Trophoblast cell (in vitro differentiated cells and primary cell): ENCODE measurements around the gene RPLP2.

Experiments used
- DNase-seq, 2 donors: peaks; one replicate each; pipeline ENCODE4 v3.0.0-alpha.2; 2016
- H2AFZ ChIP-seq: 2 replicates; pipeline ENCODE4 v1.6.1; 2013; ENCODE audit warnings: low read length, moderate library complexity, mild to moderate bottlenecking; ENCODE audit not compliant: insufficient read depth, poor library complexity
- H2AK5ac ChIP-seq: 2 replicates; pipeline ENCODE4 v1.6.1; 2013; ENCODE audit warnings: mild to moderate bottlenecking, low read length
- H2BK120ac ChIP-seq: 2 replicates; pipeline ENCODE4 v1.6.1; 2013; ENCODE audit warnings: low read length, mild to moderate bottlenecking, moderate library complexity; ENCODE audit not compliant: insufficient read depth, poor library complexity
- H2BK12ac ChIP-seq: 2 replicates; pipeline ENCODE4 v1.6.1; 2013; ENCODE audit warnings: mild to moderate bottlenecking, low read length, moderate library complexity
- H2BK5ac ChIP-seq: 2 replicates; pipeline ENCODE4 v1.6.1; 2013; ENCODE audit warnings: low read length, low read depth, moderate library complexity, mild to moderate bottlenecking; ENCODE audit not compliant: poor library complexity
- H3K14ac ChIP-seq: 2 replicates; pipeline ENCODE4 v1.6.1; 2013; ENCODE audit warnings: mild to moderate bottlenecking, low read length
- H3K18ac ChIP-seq: 2 replicates; pipeline ENCODE4 v1.6.1; 2013; ENCODE audit warnings: mild to moderate bottlenecking, low read length
- H3K23ac ChIP-seq: 2 replicates; pipeline ENCODE4 v1.6.1; 2013; ENCODE audit warnings: low read length
- H3K27ac ChIP-seq: 2 replicates; pipeline ENCODE4 v1.5.1; 2013; ENCODE audit warnings: low read depth, mild to moderate bottlenecking, inconsistent platforms, low read length, moderate library complexity
- H3K27me3 ChIP-seq: 2 replicates; pipeline ENCODE4 v1.6.1; 2013; ENCODE audit warnings: inconsistent platforms, mild to moderate bottlenecking, low read length, moderate library complexity; ENCODE audit not compliant: insufficient read depth
- H3K36me3 ChIP-seq, 2 experiments: 1 replicate in 1 of 2; 2 replicates in 1 of 2; pipeline ENCODE4 v1.6.1; 2013; ENCODE audit warnings: low read length in 2 of 2, mild to moderate bottlenecking in 2 of 2, moderate library complexity in 1 of 2; ENCODE audit not compliant: insufficient read depth in 2 of 2, control insufficient read depth in 1 of 2
- H3K4ac ChIP-seq: 2 replicates; pipeline ENCODE4 v1.6.1; 2013; ENCODE audit warnings: low read depth, mild to moderate bottlenecking, low read length, moderate library complexity
- H3K4me1 ChIP-seq, 2 experiments: 1 replicate in 1 of 2; 2 replicates in 1 of 2; pipeline ENCODE4 v1.6.1; 2013; ENCODE audit warnings: low read length in 2 of 2, mild to moderate bottlenecking in 2 of 2, moderate library complexity in 1 of 2; ENCODE audit not compliant: insufficient read depth in 2 of 2, control insufficient read depth in 1 of 2
- H3K4me2 ChIP-seq: 2 replicates; pipeline ENCODE4 v1.6.1; 2013; ENCODE audit warnings: inconsistent platforms, mild to moderate bottlenecking, low read length, moderate library complexity
- H3K4me3 ChIP-seq: 2 replicates; pipeline ENCODE4 v1.5.1; 2013; ENCODE audit warnings: mild to moderate bottlenecking, low read depth, low read length, inconsistent platforms
- H3K79me1 ChIP-seq: one replicate; pipeline ENCODE4 v1.6.1; 2013; ENCODE audit warnings: low read length
- H3K79me2 ChIP-seq: 2 replicates; pipeline ENCODE4 v1.6.1; 2013; ENCODE audit warnings: low read length, mild to moderate bottlenecking; ENCODE audit not compliant: control insufficient read depth, insufficient read depth, poor library complexity
- H3K9ac ChIP-seq: 2 replicates; pipeline ENCODE4 v1.6.1; 2013; ENCODE audit warnings: mild to moderate bottlenecking, low read length
- H3K9me3 ChIP-seq: 2 replicates; pipeline ENCODE4 v1.6.1; 2013; ENCODE audit warnings: low read depth, mild to moderate bottlenecking, control low read depth, inconsistent platforms, low read length; ENCODE audit not compliant: insufficient read depth
- H4K12ac ChIP-seq: 2 replicates; pipeline ENCODE4 v1.6.1; 2013; ENCODE audit warnings: low read depth, mild to moderate bottlenecking, low read length, moderate library complexity
- H4K8ac ChIP-seq: 2 replicates; pipeline ENCODE4 v1.6.1; 2013; ENCODE audit warnings: low read depth, mild to moderate bottlenecking, low read length, moderate library complexity
- H4K91ac ChIP-seq: one replicate; pipeline ENCODE4 v1.6.1; 2013; ENCODE audit warnings: low read depth, mild to moderate bottlenecking, low read length, moderate library complexity
- WGBS: extraction: QIAGEN DNeasy Blood & Tissue Kit; methylation state at CpG from one replicate; pipeline ENCODE4 v1.1.7; 2013; ENCODE audit warnings: missing lambda C conversion rate; ENCODE audit not compliant: insufficient read length, insufficient coverage; ENCODE audit errors: extremely low coverage; 5-methylcytosine and 5-hydroxymethylcytosine counted together

The RPLP2 gene

DNA sequence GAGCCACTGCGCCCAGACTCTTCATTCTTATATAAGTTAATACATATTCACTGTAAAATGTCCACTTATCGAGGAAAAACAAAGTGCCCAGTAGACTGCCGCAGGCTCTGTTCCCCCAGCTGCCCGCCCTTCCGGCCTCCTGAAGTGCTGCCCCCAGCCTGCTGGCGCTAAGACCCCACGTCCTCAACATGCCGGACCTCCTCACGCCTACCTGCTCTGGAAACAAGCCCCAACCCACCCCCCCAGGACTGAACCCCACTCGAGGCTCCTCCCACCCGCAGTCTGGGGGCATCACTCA is 33.6 kb upstream of the RPLP2 start:
- Histone ChIP-seq H3K23ac (no peak overlapping the region), H3K36me3 (peaks cover 37 to 39% of the 10 kb centered on the region in 2 experiments), H3K18ac (no peak overlapping the region), H3K4me1 (peaks cover 17 to 32% of the 10 kb centered on the region in 2 experiments), H3K9me3 (no peaks in the 10 kb centered on the region), H2AK5ac (no peak overlapping the region), H3K9ac (no peak overlapping the region), H3K4ac (peak overlapping the region; percentile 93), H4K8ac (no peak overlapping the region), H4K91ac (peak overlapping the region; percentile 82), H2BK120ac (no peak overlapping the region), H2BK5ac (no peak overlapping the region), H3K27me3 (no peaks in the 10 kb centered on the region), H3K14ac (peak overlapping the region; percentile 75), H3K4me3 (peak overlapping the region; percentile 91), H3K79me2 (peaks cover 20% of the 10 kb centered on the region), H4K12ac (no peak overlapping the region), H3K79me1 (peaks cover 11% of the 10 kb centered on the region), H3K27ac (no peak overlapping the region), H2BK12ac (no peak overlapping the region), H2AFZ (peak overlapping the region; percentile 50), H3K4me2 (peak overlapping the region; percentile 82)
- WGBS = no CpG with 5 or more reads among the region's 11 CpGs
- DNase-seq = no peak

DNA sequence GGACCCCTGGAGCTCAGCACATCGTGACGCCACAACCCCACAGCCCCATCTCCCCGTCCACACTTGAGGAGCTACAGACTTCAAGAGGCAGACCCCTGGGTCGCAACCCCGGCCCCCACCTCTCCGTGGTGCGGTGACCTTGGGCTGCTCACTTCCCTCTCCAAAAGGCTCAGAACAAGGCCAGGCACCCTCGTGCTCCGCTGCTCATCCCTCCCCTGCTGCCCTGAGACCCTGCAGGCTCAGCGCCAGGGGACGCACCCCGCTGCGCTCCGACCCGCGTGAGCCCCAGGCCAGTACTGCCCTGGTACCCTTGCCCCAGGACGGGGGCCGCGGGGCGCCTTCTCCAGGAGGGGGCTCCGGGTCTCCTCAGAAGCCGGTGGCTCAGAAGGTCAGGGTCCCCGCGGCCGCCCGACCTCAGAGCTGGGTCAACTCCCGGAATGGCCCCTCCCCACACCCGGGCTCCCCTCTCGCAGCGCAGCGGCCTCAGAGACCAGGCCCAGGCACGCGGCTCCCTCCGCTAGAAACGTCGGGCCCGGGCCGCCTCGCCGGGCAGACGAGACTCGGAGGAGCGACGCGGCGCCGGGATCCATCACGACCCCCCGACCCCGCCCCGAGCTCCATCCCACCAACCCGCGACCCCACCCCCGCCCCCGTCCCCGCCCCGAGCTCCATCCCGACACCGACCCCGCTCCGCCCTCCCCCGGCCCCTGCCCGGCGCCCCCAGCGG is 33.0 kb upstream of the RPLP2 start:
- H3K14ac ChIP-seq = peak overlapping the region; percentile 75
- peak overlapping the region; percentile 82 for H4K91ac ChIP-seq
- peak in 1 of 2 donors; percentile 39 for DNase-seq
- peak overlapping the region; percentile 91 for H3K4me3 ChIP-seq
- peak overlapping the region; percentile 89 for H3K27ac ChIP-seq
- H2AFZ ChIP-seq = peak overlapping the region; percentile 50
- H4K8ac ChIP-seq = peak overlapping the region; percentile 52
- H4K12ac ChIP-seq = peak overlapping the region; percentile 73
- no peaks in the 10 kb centered on the region for H3K9me3 ChIP-seq
- H2BK5ac ChIP-seq = peak overlapping the region; percentile 87
- peaks cover 17 to 31% of the 10 kb centered on the region in 2 experiments for H3K4me1 ChIP-seq
- H3K4me2 ChIP-seq = peak overlapping the region; percentile 82
- H2AK5ac ChIP-seq = peak overlapping the region; percentile 98
- peak overlapping the region; percentile 88 for H2BK120ac ChIP-seq
- peaks cover 20% of the 10 kb centered on the region for H3K79me2 ChIP-seq
- no peaks in the 10 kb centered on the region for H3K27me3 ChIP-seq
- peak overlapping the region; percentile 84 for H3K18ac ChIP-seq
- peaks cover 11% of the 10 kb centered on the region for H3K79me1 ChIP-seq
- H3K36me3 ChIP-seq = peaks cover 32 to 34% of the 10 kb centered on the region in 2 experiments
- H3K23ac ChIP-seq = no peak overlapping the region
- no CpG with 5 or more reads among the region's 65 CpGs for WGBS
- H3K4ac ChIP-seq = peak overlapping the region; percentile 93
- H2BK12ac ChIP-seq = peak overlapping the region; percentile 21
- H3K9ac ChIP-seq = peak overlapping the region; percentile 86

DNA sequence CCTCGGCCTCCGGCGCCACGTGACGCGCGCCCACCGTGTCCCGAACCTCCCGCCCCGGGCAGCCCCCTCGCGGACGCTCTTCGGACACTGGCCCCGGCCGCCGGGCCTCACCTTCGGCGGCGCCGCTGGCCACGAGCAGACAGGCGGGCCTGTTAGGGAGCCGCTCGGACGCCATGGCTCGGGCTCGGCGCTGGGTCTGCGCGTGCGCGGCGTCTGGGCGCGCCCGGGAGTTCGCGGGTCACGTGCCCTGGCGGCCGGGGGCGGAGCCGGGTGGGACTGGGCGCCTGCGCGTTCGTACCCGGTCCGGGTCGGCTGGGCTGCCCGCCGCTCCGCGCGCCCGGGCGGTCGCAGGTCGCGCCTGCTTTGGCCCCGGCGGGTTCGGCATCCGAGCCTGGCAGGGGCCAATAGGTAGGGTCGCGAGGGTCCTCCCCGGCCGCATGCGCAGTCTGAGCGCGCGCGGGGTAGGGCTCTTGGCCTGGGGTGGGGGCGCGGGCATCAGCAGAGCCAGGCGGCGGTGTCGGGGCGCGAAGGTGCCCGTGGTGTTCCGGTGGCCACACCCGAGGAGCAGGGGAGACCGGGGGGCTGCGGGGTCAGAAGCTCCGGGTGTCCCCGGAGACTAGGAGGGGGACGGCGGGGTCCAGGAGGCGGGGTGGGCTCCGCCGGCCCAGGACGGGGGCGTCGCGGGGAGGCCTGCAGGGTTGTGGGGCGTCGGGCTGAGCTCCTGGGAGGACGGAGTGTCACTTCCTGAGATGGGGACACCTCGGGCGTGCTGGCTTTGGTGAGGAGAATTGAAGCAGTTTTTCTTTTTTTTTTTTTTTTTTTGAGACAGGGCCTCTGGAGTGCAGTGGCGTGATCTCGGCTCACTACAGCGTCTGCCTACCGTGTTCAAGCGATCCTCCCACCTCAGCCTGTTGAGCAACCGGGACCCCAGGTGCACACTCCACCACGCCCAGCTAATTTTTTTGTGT is 32.2 kb upstream of the RPLP2 start, which contains the start of gene GATD1:
TSS of gene GATD1 (minus strand) at position 200 of the 968 bp plus-strand sequence. CDS start at position 175, 25 bp downstream.
- no peaks in the 10 kb centered on the region for H3K27me3 ChIP-seq
- DNase-seq = peak; percentile 89 to 96
- H3K4me2 ChIP-seq = peak within 1 kb of the TSS; percentile 82
- no peak within 1 kb of the TSS for H3K23ac ChIP-seq
- peaks cover 20% of the 10 kb centered on the region for H3K79me2 ChIP-seq
- H3K36me3 ChIP-seq = peaks cover 23 to 25% of the 10 kb centered on the region in 2 experiments
- H4K8ac ChIP-seq = peak within 1 kb of the TSS; percentile 99
- peak within 1 kb of the TSS; percentile 95 for H2BK120ac ChIP-seq
- peak within 1 kb of the TSS; percentile 21 for H2BK12ac ChIP-seq
- peak within 1 kb of the TSS; percentile 96 for H3K4ac ChIP-seq
- peak within 1 kb of the TSS; percentile 91 for H3K4me3 ChIP-seq
- H3K79me1 ChIP-seq = peaks cover 11% of the 10 kb centered on the region
- peak within 1 kb of the TSS; percentile 89 for H2BK5ac ChIP-seq
- WGBS = no CpG with 5 or more reads among the region's 110 CpGs
- H3K4me1 ChIP-seq = peaks cover 17 to 26% of the 10 kb centered on the region in 2 experiments
- peak within 1 kb of the TSS; percentile 86 for H3K18ac ChIP-seq
- H4K12ac ChIP-seq = peak within 1 kb of the TSS; percentile 97
- H2AFZ ChIP-seq = peak within 1 kb of the TSS; percentile 97
- H2AK5ac ChIP-seq = peak within 1 kb of the TSS; percentile 98
- peak within 1 kb of the TSS; percentile 98 for H3K14ac ChIP-seq
- H3K9me3 ChIP-seq = no peaks in the 10 kb centered on the region
- peak within 1 kb of the TSS; percentile 98 for H4K91ac ChIP-seq
- peak within 1 kb of the TSS; percentile 95 for H3K9ac ChIP-seq
- H3K27ac ChIP-seq = peak within 1 kb of the TSS; percentile 89
